Thoracic aorta (tissue), 2 donors: ENCODE results near the gene LTBR. TPM values are rescaled to one million over a fixed set of nuclear protein-coding genes. Genes with fewer than 3 reads are reported as not detected.

Experiments used
- ATAC-seq: fragments of 150-250 bp; one replicate; pipeline ENCODE4 v1.8.0; 2017; ENCODE audit warnings: low read depth; ENCODE audit not compliant: insufficient number of reproducible peaks, low FRiP score
- DNase-seq: peaks from one replicate; pipeline ENCODE4 v3.0.0-alpha.2; 2020; ENCODE audit warnings: low spot score
- H3K27ac ChIP-seq, 2 donors: fragments of 200-600 bp; sonication (generic); 1 replicate in 1 of 2; 2 replicates in 1 of 2; pipeline ENCODE4 v1.5.1; 2016; ENCODE audit warnings: mild to moderate bottlenecking in 2 of 2, moderate library complexity in 2 of 2
- H3K27me3 ChIP-seq: fragments of 200-600 bp; sonication (generic); replicated peaks from 2 replicates; pipeline ENCODE4 v1.6.0; 2016; ENCODE audit warnings: mild to moderate bottlenecking; ENCODE audit not compliant: insufficient read depth
- H3K36me3 ChIP-seq: fragments of 200-600 bp; sonication (generic); one replicate; pipeline ENCODE4 v1.5.1; 2016
- H3K4me1 ChIP-seq, 2 donors: fragments of 200-600 bp; sonication (generic); 1 replicate in 1 of 2; 2 replicates in 1 of 2; pipeline versions ENCODE4 v1.5.1 to v1.6.0; 2016; ENCODE audit warnings: low read depth in 2 of 2, mild to moderate bottlenecking in 1 of 2; ENCODE audit not compliant: control insufficient read depth in 1 of 2
- H3K4me3 ChIP-seq: fragments of 200-600 bp; sonication (generic); 2 replicates; pipeline ENCODE4 v1.5.1; 2016; ENCODE audit warnings: mild to moderate bottlenecking
- H3K9me3 ChIP-seq: fragments of 200-600 bp; sonication (generic); 2 replicates; pipeline ENCODE4 v1.5.1; 2016
- CTCF ChIP-seq: fragments of 200-600 bp; sonication (generic); IDR thresholded peaks from one replicate; pipeline ENCODE4 v1.5.1; 2019; ENCODE audit warnings: antibody characterized with exemption
- total RNA-seq, 2 donors: library from RNA; depleted of rRNA; stranded (reverse); fragments of >200 nt; gene quantifications; one replicate each; pipeline versions ENCODE4 v1.1.0 to v1.2.3, GENCODE V29; 2016

LTBR gene
- total RNA-seq, 2 donors from 2014 or later: 176 to 217 TPM

- Histone ChIP-seq H3K36me3 (no peaks in the 10 kb centered on the region), H3K27ac (peak overlapping the region; percentile 36 to 51), H3K4me1 (peaks cover 17 to 28% of the 10 kb centered on the region in 2 donors), H3K27me3 (no peaks in the 10 kb centered on the region), H3K9me3 (no peaks in the 10 kb centered on the region), H3K4me3 (no peak overlapping the region)
- ATAC-seq (no peak), DNase-seq (no peak)
- TF ChIP-seq CTCF: no peak
Observed at GRCh38 chr12:6376870-6377666, 6.9 kb upstream of the LTBR start.

GRCh38 chr12:6377667-6377994, 6.3 kb upstream of the LTBR start:
- no peaks in the 10 kb centered on the region for H3K36me3 ChIP-seq
- no peak overlapping the region for H3K4me3 ChIP-seq
- H3K27me3 ChIP-seq: no peaks in the 10 kb centered on the region
- H3K27ac ChIP-seq: peak overlapping the region in 1 of 2 donors; percentile 36
- peaks cover 17 to 27% of the 10 kb centered on the region in 2 donors for H3K4me1 ChIP-seq
- DNase-seq (no peak), ATAC-seq (no peak)
- TF ChIP-seq CTCF: no peak
- no peaks in the 10 kb centered on the region for H3K9me3 ChIP-seq

DNA sequence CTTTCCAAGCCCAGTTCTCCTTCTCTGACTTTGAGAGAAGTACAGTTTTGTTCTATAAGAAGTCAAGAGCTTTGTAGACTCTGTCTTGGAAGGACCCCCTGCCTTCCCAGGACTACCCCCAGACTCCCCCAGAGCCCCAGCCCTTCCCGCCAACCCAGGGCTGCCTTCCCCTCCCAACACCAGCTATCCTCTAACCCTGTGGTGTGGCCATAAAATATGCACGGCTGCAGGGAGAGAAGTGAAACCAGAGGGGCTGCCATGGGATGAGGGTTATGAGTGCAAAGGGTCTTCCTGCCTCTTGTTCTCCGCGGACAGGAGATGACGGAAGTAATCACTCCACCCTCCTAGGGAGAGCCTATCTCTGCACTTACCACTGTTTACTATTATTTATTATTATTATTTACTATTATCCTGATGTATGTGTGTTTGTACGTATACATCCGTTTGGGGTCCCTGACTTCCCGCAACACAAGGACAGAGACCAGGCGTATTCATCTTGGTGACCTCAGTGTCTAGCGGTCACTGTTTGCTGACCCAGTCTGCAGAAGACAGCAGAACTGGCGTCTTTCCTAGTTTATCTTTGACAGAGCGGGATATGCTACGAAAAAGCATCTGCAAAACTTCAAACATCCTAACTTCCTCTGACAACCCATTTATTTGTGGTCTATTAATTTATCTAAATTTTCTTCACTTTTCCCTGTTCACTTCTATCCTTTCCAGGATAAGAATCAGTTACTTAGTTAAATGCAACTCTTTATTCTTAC, 5.1 kb upstream of the LTBR start:
- peaks cover 26 to 34% of the 10 kb centered on the region in 2 donors for H3K4me1 ChIP-seq
- ATAC-seq: no peak
- TF ChIP-seq CTCF: no peak
- H3K36me3 ChIP-seq: no peaks in the 10 kb centered on the region
- H3K27ac ChIP-seq: no peak overlapping the region
- no peaks in the 10 kb centered on the region for H3K9me3 ChIP-seq
- H3K4me3 ChIP-seq: no peak overlapping the region
- DNase-seq: no peak
- no peaks in the 10 kb centered on the region for H3K27me3 ChIP-seq

GRCh38 chr12:6380141-6381121, 3.5 kb upstream of the LTBR start:
- H3K4me3 ChIP-seq: no peak overlapping the region
- TF ChIP-seq CTCF: no peak
- H3K36me3 ChIP-seq: no peaks in the 10 kb centered on the region
- ATAC-seq: no peak
- H3K27me3 ChIP-seq: no peaks in the 10 kb centered on the region
- H3K9me3 ChIP-seq: no peaks in the 10 kb centered on the region
- DNase-seq: no peak
- peaks cover 32 to 47% of the 10 kb centered on the region in 2 donors for H3K4me1 ChIP-seq
- peak overlapping the region in 1 of 2 donors; percentile 30 for H3K27ac ChIP-seq
